HG02970 (cell line): ENCODE results near the gene SCAF1.

ENCODE experiments used
- ATAC-seq: cut with Tn5 transposase; IDR thresholded peaks from one replicate; pipeline ENCODE4 v1.9.1; 2021; ENCODE audit warnings: mild to moderate bottlenecking, moderate library complexity, moderate number of reproducible peaks; ENCODE audit not compliant: unreplicated experiment, low FRiP score

SCAF1 gene

DNA sequence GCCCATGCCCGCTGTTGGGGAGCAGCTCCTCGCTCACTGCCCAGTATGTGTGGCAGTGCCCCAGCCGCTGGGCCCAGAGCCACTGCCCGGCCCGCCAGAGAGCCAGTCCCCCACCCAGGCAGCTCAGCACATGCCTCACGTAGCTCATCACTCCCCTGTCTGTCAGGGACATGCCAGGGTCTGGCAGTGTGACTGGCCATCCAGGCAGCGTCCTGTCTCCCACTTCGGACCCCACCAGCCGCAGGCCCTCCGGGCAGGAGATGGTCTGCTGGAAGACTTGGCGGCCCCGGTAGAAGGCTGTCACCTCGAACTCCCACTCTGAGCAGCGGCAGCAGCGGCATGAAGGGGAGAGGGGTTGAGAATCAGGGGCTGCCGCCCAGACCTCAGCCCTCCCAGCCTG, 20.0 kb downstream of the SCAF1 start:
- no peak for ATAC-seq

DNA sequence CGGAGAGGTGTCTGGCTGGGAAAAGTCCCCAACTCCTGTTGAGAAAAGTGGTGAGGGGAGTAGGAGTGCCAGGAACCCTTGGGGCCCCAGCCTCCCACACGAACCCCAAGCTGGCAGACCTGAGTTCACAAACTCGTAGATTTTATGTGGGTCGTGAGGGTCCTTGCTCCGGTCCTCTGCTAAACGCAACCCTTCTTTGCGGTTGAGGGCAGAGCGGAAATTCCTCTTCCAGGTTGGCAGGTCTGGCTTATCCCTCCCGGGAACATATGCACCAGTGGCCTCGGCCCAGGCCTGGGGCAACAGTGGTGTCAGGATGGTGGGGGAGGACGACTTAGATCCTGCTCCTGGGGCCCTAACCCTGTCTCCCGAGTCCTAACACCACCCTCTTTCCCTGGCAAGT, 21.2 kb downstream of the SCAF1 start:
- no peak for ATAC-seq

DNA sequence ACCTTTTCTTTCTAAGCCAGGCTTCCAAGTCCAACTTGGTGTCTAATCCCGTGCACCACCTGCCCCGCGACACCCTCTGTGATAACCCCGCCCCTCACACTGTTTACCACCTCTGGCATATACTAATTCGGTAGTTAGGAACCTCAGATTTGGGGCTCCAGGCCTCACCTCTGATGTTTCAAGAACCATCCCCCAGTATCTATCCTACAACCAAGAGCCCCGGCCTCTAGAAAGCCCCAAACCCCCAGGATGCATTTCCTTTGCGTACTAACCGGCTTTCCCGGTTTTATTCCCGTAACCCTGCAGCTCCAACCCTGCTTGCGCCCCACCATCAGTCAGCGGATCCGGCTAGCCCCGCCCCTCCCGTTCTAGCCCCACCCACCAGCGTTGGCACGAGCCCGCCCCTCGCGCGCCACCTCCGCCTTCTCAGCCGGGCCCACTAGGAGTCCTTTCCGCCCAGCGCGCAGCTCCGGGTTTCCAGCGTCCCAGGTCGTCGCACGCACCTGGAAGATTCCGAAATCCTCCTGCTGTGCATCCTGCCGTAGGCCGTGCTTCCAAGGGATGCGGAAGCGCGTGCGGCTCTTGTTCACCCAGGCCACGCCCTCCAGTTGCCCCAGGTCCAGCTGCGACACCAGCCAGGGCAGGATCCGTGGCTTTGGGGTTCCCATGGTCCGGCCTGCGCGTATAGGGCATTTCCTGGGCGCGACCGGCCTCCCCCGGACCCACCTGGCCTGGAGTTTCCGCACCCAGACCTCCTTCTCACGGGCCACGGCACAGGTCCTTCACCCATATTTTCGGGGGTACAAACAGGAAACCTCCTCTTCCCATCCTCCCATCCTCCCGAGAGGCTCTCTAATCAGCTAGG, 22.4 kb downstream of the SCAF1 start:
- peak; percentile 37 for ATAC-seq

DNA sequence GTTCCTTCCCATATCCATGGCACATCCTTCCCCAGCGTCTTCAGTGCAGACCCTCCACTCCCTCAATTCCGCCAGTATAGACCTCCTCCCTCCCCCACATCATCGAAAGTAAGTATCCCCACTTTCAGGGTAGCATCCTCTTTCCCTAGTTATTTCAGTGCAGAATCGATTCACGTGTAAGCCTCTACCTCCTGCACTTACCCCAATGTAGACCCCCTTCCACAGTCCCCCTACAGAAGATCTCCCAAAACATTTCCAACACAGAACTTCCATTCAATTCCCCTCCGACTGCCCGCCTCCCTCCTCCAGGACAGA, 23.0 kb downstream of the SCAF1 start:
- ATAC-seq, result no peak

DNA sequence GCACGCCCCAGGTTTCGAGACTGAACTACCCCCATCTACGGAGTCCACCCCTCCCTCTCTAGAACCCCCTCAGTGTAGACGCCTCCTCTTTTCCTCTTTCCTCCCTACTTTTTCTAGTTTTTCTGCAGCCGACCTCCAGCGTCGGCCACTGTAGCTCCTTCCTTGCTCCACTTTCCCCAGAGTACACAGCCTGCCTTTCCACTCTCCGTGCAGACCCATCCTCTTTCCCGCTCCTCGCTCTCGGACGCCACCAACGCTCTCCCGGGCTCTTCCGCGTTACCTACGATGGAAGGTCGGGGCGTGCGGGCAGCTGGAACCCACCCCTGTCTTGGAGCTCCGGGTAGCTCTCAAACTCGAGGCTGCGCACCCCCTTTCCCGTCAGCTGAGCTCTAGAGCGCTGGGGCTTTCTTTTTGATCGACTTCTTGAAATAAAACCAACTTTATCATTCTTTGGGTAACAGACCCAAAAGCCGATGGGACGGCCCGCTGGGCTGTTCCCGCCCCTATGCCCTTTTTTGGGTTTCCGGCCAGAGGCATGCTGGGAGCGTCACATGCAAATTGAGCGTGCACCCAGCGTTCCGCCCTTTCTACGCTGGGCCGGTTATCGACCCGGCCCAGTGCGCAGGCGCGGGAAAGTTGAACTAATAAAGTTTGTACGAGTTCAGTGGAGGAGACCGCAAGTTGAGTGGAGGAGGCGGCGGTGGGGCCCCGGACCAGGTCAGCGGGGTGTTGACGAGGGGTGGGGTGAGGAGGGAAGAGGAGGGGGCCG, 23.5 kb downstream of the SCAF1 start, which contains the start of the genes BCL2L12 and IRF3:
BCL2L12 (plus strand) TSS at position 583 of the 769 bp plus-strand sequence. CDS start 760 bp downstream, outside the sequence.
IRF3 (minus strand) TSS at position 507 of the 769 bp plus-strand sequence. CDS start 1,019 bp downstream, outside the sequence.
- peak; percentile 86 for ATAC-seq

DNA sequence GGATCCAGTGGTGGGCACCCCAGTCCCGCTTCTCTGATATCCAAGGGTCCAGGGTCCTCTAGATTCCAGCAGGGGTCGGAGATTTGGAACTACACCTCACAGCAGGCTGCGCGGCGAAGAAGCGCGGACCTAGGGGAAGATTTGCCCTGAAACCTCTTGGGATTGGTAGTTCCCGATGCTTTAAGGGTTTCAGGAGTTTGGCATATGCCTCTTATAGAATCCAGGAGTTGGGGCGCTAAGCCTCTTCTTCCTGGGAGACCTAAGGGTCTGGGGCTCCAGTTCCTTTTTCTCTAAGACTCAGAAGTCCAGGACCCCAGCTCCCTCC, 24.1 kb downstream of the SCAF1 start:
- no peak for ATAC-seq

DNA sequence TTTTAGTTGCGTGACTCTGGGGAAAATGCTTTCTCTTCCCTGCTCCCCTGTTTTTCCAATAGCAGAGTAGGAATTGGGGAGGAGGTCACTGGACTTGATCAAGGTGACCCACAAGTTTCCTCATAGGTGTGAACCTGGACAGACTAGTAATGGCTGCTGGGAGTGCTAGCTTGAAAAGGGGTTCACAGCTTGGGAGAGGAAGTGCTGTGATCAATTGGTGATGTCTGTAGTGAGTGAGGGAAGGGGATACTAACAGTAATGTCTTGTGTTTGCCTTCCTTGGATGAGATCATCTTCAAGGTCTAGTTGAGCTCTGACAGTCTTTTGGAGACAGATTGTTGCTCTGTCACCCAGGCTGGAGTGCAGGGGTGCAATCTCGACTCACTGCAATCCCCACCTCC, 25.5 kb downstream of the SCAF1 start:
- no peak for ATAC-seq

DNA sequence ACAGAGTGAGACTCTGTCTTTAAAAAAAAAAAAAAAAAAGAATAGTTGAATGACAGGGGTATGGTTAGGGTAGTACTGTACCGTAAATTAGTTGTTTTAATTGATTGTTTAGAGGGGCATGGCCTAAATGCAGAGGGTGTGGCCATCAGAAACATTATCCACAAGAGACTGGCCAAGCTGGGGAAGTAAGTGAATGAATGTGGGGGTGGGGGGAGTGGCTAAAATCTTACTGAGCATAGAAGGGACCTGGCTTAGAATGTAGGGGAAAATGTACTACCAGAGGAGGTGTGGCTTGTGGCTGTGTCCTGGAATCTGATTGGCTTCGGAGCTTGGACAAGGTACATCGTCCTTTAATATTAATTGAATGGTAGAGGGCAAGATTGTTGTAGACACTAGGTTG, 27.5 kb downstream of the SCAF1 start:
- ATAC-seq, result no peak

DNA sequence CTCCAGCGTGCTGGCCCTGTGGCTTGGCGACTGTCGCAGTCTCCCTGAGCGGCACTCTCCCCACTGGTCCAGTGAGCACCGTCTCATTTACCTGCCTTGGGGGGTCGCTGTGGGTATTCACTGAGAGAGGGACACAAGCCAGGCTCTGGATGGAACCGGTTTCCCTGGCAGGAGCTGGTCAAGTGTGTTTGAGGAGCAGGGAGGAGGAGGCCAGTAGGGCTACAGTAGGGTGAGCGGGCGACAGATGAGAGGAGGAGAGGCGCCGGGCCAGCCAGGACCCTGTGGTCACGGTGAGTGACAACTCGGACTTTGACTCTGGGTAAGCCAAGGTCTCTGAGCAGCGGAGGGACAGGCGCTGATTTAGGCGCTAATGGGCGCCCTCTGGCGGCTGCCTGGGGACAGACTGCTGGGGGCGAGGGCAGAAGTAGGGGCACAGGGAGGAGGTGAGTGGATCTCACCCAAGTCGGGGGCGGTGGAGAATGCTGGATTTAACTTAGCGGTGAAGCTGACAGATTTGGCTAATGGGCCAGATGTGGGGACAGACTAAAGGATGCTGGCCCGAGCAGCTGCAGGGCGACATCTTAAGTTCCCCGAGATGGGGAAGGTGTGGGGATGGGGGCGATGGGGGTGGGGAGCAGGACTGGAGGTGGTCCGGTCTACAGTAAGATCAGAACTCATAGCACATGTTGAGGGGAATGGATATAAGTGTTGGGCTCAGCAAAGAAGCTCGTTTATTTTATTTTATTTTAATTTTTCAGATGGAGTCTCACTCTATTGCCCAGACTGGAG, 30.3 kb downstream of the SCAF1 start:
- no peak for ATAC-seq

DNA sequence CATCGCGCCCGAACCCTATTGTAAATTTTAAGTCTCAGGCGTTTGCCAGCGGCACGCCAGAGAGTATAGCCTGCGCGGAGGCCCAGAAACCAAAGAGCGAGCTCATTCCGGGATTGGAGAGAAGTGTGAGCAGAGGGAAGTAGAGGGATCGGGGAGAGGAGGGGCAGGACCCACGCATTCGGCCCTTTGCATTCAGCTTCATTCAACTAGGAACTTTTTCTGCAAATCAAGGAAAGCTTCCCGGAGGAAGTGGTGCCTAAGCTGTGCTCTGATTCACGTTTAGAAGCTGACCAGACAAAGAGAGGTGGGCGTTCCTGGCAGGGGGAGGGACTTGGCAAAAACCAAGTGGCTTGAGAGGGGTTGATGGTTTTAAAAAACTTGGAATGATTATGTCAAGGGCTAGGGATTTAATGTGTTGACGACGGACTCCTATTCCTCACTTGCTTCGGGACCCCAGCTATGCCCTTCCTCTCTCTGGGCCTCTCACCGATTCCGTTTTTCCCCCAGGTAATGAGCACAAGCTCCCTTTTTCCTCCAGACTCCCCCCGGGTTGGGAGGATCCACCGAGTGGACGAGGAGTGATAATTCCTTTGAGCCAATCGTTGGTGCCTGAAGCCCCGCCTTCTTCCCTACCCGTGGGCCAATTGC, 34.3 kb downstream of the SCAF1 start:
- peak; percentile 21 for ATAC-seq

DNA sequence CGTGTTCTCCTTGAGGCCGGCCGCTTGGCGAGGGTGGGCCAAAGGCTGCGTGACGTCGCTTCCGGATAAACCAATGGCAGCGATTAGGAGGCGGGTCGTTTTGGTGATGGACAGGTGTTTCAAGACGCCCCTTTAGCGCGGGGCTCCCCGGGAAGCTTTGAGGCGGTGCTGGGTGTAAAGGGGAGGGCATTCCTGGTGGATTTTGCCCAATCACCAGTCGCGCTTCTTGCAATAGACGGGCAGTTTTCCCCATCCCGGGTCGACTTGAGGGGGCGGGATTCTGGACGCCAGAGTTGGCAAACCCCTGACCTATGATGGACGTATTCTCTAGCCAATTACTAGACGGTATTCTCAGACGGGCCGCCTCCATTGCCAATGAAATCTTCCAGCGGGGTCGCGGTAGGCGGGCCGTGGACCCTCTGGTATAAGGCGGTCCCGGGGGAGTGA, 34.8 kb downstream of the SCAF1 start:
- ATAC-seq, result peak; percentile 67

DNA sequence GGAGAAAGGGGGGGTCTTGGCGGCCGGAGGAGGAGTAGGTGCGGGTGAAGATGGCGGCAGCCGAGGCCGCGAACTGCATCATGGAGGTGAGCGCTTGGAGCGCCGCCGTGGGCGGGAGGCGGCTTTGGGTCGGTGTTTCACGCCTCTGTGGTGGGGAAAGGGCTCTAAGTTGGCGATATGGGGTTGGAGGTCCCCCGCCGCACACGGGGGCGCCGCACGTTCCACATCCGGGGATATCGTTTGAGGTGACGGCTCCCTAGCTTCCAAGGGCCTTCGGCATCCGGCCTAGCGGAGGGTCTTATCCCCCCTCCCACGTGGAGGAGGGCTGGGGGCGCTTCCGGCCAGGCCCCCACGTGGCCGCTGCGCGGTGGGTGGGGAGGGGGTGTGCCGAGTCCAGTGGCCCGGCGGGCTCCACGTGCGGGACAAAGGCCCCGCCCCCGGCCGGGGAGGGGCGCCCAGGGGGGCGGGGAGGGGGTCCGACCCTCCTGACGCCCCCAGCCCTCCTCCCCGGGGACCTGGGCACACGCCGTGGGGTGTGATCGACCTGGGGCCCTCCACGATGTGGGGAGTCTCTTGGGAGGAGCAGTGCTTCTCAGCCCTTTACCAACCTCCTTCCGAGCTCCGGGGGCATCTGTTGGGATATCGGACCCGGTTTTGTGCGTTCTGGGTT, 35.4 kb downstream of the SCAF1 start, which contains the start of gene PRMT1:
PRMT1 (plus strand) TSS at position 41 of the 670 bp plus-strand sequence; CDS start at position 51, 10 bp downstream.
- no peak for ATAC-seq

DNA sequence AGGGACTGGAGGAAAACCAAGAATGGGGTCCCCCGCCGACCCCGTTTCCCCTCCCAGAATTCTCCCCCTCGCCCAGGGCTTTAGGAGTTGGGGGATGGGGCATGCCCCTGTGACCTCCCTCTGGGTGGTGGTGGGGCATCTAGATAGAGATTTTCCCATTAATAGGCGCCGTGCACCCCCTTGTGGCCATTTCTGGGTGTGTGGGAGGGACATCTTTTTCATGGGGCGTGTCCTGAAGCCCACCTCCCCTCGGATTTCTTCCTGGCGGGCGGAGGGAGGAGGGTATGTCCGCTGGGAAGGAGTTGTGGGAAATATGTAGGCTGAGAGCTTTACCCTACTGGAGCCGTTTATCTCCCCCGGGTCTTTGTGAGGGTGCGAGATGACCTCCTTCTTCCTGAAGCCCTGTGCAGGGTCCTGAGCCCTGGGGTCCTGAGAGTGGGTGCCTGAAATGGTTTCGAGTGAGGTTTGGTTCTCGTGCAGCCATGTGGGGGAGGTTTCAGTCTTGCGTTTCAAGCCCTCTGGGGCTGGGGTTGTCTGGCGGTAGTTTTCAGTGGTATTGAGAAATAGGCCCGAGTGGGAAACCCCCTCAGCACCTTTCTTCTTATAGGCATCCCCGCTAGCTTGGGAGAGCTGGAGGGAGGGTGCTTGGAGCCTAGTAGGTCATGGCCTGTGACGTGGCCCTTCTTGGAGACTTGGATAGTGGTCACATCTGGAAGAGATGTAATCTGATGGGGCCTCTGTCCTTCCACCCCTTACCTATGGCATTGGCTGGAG, 36.1 kb downstream of the SCAF1 start:
- ATAC-seq, result no peak

DNA sequence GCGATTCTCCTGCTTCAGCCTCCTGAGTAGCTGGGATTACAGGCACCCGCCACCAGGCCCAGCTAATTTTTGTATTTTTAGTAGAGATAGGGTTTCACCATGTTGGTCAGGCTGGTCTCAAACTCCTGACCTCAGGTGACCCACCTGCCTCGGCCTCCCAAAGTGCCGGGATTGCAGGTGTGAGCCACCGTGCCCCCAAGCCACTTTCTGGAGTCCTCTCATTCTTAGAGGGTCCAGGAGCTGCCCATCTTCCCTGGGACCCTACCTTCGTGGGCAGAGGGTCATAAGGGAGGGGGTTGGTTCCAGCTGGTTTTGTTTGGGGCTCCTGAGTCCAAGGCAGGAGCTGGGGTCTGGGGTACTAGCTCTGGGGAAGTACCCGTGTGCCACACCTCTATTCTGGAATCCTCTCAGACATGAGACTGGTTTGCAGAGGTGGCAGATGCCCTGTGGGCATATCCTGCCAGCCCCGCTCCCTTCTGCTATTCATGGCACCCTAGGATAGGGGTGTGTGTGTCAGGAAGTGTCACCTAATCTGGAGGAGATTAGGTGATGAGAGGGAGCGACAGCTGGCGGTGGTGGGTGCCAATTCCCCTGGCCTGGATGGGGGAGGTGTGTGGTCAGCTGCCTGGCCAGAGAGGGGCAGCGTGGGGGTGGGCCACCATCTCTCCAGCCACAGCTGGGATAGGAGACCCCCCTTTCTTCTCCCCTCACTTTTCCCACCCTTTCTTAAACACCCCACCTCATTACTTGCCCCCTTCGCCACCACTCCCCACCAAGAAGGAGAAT, 37.2 kb downstream of the SCAF1 start:
- ATAC-seq, result no peak

DNA sequence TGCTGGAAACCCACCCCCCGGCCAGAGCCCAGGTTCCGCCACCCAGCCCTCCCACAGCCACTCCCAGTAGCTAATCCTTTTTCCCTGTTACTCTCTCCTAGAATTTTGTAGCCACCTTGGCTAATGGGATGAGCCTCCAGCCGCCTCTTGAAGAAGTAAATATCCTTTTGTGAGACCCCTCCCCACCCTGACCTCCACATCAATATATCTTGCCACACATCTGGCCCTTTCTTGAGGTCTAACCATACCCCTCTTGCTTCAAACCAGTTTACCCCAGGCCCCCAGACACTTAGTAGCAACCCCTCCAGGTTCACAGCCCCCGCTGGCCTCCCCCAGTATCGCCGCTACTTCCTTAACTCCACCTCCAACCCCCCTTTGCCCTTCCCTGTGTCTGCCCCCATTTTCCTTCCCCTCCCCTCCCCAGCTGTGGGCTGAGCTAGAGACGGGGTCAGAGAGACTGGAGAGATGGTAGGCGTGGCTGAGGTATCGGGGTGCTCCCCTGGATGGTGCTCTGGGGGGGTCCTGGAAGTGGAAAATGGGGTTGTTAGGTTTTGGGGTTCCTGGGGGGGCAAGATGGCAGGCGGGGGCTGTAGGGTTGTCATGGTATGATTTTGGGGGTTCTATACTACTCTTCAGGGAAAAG, 37.9 kb downstream of the SCAF1 start:
- no peak for ATAC-seq

DNA sequence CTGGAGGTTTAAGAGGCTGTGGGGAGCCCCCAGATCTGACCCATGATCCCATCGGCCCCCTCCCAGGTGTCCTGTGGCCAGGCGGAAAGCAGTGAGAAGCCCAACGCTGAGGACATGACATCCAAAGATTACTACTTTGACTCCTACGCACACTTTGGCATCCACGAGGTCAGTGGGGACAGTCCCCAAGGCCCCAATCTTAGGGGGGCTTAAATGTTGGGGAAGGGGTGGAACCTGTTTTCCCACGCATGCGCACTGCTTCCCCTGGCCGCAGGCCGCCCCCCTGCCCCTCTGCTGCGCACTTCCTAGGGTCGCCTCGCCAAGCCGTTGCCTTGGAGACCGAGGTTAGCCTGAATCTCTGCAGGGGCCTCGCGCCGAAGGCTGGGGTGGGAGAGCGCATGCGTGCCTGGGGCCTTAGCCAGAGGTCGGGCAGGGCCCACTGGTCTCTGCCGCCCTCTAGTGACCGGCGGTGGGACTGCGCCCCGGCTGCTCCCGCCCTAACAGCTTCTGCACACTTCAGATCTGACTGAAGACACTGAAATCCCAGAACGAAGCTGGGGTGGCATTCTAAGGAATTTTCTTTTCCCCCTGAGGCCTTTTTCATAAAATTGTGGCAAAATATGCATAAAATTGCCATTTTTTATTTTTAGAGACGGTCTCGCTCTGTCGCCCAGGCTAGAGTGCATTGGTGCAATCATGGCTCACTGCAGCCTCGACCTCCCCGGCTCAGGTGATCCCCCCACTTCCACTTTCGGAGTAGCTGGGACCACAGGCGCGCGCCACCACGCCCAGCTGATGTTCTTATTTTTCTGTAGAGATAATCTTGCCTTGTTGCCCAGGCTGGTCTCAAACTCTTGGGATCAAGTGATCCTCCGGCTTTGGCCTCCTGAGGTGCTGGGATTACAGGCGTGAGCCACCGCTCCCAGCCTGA, 38.7 kb downstream of the SCAF1 start:
- ATAC-seq, result no peak

DNA sequence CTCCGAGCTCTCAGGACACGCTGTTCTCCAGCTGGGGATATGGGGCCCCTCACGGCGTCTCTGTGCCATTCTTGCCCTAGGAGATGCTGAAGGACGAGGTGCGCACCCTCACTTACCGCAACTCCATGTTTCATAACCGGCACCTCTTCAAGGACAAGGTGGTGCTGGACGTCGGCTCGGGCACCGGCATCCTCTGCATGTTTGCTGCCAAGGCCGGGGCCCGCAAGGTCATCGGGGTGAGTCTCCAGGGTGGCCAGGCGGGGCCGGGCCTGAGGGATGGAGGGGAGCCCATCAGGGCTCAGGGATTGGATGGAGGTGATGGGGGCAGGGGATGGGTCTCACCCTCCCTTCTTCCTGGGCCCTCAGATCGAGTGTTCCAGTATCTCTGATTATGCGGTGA, 39.8 kb downstream of the SCAF1 start:
- ATAC-seq, result no peak
